DMS79 (cell line): ENCODE results near the gene PYM1.
"Not testable (repeated sequence)": the region's sequence is repeated elsewhere in the genome, so short reads cannot be mapped to it uniquely, and the experiment has no call there.

Source experiments
- DNase-seq: peaks from one replicate; lab custom pipeline; 2025; lab: John Stamatoyannopoulos, UW

PYM1 gene

GRCh38 chr12:55938826-55939501 lies 11.3 kb upstream of the PYM1 start:
- DNase-seq, result no peak

DNA sequence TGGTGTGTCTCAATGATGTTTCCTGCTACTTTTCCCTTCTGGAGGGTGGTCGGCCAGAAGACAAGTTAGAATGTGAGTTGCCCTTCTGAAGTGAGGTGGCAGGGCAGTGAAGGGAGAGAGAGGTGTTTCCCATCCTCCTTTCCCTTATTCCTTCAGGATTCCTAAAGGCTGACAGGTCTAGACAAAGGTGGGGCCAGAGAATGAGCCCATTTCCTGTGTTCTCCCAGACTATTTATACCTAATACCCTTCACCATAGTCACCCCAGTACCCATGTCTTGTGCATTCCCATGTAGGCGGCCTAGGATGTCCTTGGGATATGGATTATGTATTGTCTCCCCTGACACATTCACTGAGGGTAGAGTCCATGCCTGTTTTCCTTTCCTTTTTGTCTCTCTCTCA lies 10.3 kb upstream of the PYM1 start:
- no peak for DNase-seq

- DNase-seq, result no peak
Observed at GRCh38 chr12:55935738-55936151, 8.1 kb upstream of the PYM1 start.

- no peak for DNase-seq
Observed at GRCh38 chr12:55934773-55935172, 7.1 kb upstream of the PYM1 start.

GRCh38 chr12:55933799-55934742 lies 6.4 kb upstream of the PYM1 start:
- no peak for DNase-seq

DNA sequence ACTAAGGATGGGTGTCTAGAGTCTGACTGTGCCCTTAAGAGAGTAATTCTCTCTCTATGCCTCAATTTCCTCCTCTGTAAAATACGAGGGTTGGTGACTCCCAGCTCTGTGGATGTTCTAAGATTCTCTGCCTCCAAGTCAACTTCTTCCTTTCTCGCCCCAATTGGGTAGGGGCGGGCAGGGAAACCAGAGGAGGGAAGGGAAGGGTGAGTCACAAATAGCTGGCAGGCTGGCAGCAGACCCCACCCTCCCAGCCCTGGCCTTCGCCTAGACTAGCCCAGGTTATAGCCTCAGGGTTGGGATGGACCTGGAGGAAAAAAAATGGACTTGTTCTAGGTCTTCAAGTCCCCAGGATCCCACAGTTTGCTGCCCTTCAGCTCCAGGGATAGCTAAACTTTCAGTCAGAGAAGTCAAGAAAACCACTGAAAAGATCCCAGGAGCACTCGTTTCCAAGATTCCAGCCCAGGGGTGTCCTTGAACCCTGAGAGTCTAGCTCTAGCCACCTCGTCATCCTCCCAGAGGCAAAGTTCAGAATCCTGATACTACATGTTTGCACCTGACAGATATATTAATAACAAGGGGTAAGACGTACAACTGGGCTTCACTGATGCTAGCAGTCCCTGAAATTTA lies 5.6 kb upstream of the PYM1 start:
- DNase-seq, result no peak

DNA sequence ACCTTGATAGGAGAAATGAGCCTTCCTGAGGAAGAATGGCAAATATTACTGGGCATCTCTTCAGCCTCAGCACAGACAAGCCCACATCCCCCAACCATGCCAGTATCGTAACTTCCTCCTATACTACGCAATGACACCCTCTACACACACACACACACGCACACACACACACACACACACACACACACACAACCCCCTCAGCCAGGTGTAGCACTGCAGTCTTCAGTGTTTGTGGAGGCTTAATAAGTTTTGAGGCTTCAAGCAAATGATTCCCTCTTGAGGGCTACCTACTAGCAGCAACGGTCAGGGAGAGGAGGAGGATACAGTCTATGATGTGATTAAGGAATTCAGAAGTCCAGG lies 4.8 kb upstream of the PYM1 start:
- no peak for DNase-seq

GRCh38 chr12:55931780-55932550 lies 4.3 kb upstream of the PYM1 start:
- no peak for DNase-seq

GRCh38 chr12:55931317-55931779 lies 3.7 kb upstream of the PYM1 start:
- no peak for DNase-seq

- peak; percentile 8 for DNase-seq
Observed at GRCh38 chr12:55930771-55931316, 3.1 kb upstream of the PYM1 start, which contains the start of gene DGKA. DGKA (plus strand) TSS chr12:55931162; CDS start chr12:55936504, 5,342 bp downstream.

GRCh38 chr12:55929306-55929791 lies 1.7 kb upstream of the PYM1 start:
- DNase-seq, result no peak

GRCh38 chr12:55926738-55927587 lies 731 bp downstream of the PYM1 start:
- DNase-seq, result peak; percentile 74

DNA sequence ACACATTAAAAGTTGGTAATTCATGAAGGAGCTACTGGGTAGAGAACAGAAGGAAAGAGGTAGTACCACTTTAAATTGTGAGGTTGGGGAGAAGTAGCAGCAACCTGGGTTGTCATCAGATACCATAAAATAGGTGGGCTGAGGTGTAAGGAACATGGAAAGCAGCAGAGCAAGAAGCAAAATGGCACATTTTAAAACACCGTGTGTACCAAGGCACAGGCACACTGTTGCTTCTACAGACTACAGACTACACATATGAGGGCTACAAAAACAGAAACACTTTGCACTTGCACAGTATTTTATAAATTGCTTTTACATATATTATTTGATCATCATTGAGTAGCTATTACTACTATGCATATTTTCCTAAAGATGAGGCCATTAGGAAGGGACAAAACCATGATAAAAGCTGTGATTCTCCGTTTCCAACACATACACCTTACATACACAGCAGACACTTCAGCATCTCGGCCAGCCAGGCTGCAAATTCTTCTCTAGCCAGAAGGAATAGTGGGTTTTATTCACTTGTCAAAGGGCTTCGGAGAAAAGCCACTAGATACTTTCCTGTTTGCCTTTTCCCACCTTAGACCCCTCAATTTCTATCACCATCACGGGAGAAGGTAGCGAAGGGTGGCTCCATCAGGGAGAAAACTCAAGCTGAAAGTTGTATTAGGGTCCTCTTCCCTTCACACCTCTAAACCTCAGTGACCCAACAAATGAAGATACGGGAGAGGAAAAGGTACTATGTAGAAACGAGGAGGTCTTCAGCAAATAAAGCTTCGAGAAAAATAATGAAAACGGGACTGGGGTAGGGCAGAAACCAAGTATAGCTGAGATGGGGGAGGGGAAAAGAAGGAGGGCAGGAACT lies 1.6 kb downstream of the PYM1 start:
- no peak for DNase-seq

DNA sequence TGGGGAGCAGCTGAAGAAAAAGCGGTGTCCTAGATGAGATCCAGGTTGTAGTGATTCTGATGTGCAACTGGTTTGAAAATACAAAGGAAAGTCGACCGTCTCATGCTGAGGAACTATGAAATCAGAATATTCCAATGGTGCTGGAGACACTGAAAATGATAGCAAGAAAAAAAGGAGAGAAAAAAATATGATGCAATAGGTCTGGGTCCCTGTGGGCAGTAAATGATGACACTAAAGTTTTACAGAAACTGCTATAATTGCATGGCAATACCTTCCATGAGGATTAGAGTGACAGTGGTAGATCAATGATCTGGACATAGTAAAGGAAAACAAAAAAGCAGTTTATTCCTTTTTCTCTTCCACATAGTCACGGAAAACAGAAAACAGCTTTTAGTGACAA lies 2.3 kb downstream of the PYM1 start:
- no peak for DNase-seq

DNA sequence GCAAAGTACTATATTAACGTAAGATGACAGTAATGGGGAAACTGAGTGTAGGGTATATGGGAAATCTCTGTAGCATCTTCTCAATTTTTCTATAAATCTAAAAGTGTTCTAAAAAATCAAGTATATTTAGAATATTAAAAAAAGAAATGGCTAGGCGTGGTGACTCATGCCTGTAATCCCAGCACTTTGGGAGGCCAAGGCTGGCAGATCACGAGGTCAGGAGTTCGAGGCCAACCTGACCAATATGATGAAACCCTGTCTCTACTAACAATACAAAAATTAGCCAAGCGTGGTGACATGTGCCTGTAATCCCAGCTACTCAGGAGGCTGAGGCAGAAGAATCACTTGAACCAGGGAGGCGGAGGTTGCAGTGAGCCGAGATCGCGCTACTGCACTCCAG lies 4.0 kb downstream of the PYM1 start:
- not testable (repeated sequence) for DNase-seq

DNA sequence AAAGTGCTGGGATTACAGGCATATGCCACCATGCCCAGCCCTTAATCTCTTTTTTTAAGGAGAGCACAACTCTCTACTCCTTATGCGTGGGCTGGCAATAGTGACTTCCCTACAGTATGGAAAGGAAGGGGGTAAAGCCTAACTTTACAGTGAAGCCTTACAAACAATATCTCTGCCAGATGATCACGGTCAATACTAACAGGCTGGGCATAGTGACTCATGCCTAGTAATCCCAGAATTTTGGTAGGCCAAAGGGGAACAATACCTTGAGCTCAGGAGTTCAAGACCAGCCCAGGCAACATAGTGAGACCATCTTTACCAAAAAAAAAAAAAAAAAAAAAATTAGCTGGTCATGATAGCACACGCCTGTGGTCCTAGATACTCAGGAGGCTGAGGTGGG lies 5.6 kb downstream of the PYM1 start:
- DNase-seq, result no peak

- DNase-seq, result not testable (repeated sequence)
Observed at GRCh38 chr12:55919032-55919431, 8.7 kb downstream of the PYM1 start.

DNA sequence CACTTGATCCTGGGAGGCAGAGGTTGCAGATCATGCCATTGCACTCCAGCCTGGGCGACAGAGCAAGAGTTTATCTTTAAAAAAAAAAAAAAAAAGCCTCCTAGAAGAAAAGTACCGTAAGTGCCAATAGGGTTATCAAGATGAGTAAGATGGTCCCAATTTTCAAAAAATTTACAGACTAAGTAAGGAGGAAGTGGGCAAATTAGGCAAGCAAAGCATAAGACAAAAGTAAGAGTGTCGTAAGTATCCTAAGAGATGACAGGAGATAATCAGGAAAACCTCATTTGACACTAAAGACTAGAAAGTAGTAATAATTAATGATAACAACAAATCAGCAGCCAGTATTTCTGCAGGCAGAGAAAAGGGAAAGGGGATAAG lies 12.2 kb downstream of the PYM1 start:
- no peak for DNase-seq

DNA sequence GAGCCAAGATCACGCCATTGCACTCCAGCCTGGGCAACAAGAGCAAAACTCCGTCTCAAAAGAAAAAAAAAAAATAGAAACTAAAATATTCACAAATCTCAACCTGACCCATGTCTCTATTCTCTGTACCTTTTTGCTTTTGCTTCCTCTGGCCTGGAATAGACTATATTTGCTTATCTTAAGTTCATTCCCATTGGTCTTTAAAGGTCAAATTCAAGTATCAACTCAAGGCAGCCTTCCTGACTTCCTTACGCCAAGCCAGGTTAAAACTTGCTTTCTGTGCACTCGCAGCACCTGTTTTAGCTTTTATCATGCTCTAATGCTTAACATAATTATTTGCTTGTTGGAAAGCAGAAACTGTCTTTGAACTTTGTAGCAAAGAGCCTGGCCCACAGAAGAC lies 14.8 kb downstream of the PYM1 start:
- DNase-seq, result no peak

DNA sequence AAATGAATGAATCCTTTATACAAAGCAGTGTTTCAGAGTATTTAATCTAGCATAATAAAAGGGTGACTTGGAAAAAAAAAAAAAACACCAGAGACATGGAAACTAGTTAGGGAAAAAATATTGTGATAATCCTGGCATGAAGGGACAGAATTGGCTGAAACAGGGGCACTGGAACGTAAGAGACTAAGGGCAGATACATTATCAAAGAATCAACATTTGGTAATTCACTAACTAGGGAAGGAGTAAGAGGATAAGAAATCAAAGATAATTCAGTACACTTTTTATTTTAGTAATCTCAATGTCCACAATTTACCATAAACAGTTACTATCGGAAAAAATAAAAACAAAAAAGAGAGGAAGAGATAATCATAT lies 18.2 kb downstream of the PYM1 start:
- DNase-seq, result no peak
